ENCODE measurements around the gene PPP1R12A.
A peak's percentile ranks its signal among the peaks of the same experiment; 100 is the strongest.
"Not testable (repeated sequence)": the region's sequence is repeated elsewhere in the genome, so short reads cannot be mapped to it uniquely, and the experiment has no call there.

PPP1R12A gene

DNA sequence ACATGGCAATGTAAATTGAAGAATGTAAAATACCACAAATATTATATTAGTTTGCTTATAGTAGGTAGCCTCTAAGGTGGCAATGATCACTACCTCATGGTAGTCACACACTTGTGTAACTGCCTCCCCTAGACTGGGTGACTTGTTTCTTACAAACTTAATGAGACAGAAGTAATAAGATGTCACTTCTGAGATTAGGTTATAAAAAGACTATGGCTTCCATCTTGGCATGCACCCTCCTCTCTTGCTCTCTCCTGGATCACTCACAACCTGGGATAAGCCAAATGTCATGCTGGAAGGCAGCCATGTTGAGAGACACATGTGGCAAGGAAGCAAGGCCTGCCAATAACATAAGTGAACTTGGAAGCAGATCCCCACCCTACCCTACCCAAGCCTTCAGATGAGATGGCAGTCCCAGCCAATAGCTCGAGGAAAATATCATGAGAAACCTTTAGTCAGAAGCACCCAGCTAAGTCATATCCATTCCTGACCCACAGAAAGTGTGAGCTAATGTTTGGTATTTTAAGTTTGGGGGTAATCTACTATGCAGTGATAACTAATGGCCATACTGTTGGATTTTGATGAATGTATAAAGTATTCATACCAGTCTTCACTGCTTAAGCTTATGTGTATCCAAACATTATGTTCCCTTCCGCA, 43.3 kb downstream of the PPP1R12A start:
- no peak for DNase-seq (ENCODE audit: low read depth)

DNA sequence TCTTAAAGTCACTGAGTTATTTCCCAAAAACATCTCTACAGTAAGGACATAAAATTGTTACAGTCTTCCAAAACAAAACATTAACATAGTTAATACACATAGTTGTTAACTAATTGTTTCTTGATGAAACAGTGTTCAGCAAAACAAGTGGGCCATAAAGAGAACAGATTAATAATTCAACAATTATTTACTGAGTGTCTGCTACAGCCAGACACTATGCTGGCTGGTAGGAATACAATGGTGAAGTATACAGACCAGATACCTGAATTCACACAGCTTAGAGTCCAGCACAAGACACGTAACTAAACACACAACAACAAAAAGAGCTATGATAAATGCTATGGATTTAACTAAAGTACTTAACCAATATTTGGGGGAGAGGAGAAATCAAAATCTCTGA, 47.0 kb downstream of the PPP1R12A start:
- no peak for DNase-seq (ENCODE audit: low read depth)

DNA sequence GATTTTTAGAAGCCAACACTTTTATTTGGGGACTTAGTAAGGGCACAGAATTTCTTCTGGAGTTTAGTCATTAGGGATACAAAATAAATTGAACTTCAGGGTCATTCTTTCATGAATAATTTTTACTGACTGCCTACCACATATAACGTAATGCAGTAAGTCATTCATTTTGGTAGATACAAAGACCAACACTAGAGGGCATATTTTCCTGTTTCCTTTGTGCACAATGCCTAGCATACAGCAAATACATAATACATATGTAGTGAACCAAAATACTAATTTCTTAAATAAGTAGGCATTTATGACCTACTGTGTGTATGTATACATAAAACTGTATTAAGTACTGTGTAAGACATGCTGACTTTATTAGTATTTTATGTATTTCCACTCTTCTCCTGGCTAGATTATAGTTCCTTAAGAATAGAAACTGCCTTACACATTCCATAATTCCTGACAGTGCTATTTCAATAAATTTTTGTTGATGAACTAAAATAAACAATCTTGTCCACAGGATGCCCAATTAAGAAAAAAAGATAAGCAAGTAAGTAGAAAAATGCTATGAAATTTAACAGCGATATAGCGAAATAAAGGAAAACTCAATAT, 47.9 kb downstream of the PPP1R12A start:
- DNase-seq (ENCODE audit: low read depth), result peak; percentile 40

DNA sequence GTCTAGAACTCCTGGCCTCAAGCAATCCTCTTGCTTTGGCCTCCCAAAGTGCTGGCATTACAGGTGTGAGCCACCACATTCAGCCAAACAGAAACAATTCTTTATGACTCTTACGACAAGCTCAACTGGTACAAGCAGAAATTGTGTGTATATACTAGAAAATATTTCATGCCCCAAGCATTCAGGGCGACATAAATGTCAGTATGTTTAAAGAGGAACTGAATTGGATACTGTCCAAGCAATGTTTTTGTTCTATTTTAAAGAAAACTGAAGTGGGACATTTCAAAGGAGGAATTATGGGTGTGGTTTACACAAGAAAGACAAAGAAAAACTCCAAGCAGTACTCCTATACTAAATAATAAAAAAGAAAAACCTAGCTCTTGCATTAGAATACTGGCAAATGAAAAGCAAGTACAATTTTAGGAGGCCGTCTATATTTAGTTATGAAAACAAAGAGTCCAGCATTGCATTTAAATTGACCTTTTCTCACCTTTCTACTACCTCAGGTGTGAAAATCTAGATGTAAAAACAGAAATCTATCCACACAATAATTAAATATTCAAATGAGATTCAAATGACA, 48.9 kb downstream of the PPP1R12A start:
- no peak for DNase-seq (ENCODE audit: low read depth)

DNA sequence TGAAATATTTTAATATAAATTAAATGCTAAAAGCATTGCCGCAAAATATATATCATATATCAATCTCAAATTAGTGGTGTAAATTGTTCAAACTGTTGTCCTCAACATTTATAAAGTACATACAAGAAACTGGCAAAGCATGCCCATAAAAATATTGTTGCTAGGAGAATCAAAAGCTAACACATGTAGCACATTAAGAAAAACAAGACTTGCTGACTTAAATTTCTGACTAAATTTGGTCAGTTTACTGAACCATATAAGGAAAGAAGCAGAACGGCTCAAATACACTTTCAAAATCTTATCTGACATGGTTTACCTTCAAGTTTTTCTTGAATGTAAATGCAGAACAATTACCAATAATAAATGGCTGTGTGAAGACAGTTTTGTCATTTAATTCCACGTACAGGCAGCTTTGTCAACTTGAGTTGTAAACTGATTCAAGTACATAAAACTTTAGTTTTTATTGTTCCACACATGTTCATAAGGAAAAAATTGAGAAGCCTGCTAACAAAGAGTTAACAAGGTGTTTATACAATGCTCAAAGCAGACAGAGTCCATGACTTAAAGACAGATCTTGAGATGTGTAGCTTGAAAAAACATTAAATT, 50.4 kb downstream of the PPP1R12A start:
- DNase-seq (ENCODE audit: low read depth), result no peak

DNA sequence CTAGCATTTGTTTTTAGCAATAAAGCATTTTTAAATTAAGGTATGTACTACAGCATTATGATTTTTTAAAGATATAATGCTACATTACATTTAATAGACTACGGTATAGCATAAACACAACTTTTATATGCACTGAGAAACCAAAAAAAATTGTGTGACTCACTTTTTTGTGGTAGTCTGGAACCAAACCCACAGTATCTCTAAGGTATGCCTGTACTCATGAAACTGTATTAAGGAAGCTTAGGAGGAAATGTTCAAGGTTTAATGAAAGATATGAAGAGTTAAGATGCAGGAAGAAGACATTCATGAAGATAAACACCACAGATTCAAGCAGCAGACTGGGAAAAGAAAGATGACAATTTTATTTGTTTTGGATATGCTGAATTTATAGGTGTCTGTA, 51.7 kb downstream of the PPP1R12A start:
- DNase-seq (ENCODE audit: low read depth), result no peak

DNA sequence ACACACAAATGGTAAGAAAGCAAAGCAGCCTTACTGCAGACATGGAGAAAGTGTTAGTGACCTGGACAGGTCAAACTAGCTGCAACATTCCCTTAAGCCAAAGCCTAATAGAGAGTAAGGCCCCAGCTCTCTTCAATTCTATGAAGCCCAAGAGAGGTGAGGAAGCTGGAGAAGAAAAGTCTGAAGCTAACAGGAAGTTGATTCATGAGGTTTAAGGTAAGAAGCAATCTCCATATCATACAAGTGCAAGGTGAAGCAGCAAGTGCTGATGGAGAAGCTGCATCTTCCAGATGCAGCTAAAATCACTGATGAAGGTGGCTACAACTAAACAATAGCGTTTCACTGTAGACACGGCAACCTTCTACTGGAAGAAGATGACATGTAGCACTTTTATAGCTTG, 53.5 kb downstream of the PPP1R12A start:
- DNase-seq (ENCODE audit: low read depth), result no peak

DNA sequence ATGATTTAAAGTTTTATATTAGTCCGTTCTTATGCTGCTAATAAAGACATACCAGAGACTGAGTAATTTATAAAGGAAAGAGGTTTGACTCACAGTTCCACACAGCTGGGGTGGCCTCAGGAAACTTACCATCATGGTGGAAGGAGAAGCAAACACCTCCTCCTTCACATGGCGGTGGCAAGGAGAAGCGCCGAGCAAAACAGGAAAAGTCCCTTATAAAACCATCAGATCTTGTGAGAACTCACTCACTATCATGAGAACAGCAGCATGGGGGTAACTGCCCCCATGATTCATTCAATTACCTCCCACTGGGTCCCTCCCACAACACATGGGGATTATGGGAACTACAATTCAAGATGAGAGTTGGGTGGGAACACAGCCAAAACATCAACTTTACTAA, 56.4 kb downstream of the PPP1R12A start:
- DNase-seq (ENCODE audit: low read depth), result not testable (repeated sequence)

DNA sequence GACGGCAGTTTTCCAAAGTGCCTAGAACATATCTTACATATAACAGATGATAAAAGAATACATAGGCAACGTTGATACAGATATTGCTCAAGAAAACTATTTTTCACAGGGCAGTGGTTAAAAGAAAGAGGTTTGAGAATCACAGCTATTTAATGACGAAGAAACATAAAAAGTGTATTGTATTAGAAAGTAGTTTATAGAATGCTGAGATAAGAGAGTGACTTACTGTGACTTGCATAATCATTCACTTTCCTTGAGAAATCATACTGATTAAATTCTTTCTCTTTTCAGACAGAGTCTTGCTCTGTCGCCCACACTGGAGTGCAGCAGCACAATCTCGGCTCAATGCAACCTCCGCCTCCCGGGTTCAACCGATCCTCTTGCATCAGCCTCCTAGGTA, 57.7 kb downstream of the PPP1R12A start:
- DNase-seq (ENCODE audit: low read depth), result no peak

DNA sequence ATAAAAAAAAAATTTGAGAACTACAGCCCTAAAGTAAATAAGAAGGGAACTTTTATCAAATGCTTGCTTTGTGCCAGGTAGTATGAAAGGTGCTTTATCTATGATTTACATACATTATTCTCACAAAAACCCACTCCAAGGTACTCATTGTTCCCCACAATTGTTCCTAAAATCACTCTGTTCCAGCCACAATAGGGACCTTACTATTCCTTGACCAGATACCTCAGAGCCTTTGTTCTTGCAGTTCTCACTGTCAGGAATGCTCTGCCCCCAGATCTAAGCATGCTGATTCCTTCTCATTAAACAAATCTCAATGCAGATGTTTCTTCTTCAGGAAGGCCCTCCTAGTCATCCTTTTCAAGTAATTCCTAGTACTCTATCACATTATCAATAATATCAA, 60.2 kb downstream of the PPP1R12A start:
- no peak for DNase-seq (ENCODE audit: low read depth)

DNA sequence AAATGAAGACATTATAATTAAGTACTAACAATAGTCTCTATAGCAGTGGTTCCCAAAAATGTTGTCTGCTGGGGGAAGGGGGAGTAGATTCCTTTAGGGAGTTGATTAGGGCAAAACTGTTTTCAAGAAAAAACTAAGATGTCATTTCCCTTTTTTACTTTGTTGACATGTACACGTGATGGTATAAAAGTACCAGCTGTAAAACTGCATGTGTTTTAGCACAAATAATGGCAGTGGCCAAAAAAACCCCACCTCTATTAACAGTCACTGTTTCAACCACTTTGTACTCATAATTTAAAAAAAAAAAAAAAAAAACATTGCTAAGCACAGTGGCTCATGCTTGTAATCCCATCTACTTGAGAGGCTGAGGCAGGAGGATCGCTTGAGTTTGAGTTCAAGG, 61.7 kb downstream of the PPP1R12A start:
- DNase-seq (ENCODE audit: low read depth), result no peak

DNA sequence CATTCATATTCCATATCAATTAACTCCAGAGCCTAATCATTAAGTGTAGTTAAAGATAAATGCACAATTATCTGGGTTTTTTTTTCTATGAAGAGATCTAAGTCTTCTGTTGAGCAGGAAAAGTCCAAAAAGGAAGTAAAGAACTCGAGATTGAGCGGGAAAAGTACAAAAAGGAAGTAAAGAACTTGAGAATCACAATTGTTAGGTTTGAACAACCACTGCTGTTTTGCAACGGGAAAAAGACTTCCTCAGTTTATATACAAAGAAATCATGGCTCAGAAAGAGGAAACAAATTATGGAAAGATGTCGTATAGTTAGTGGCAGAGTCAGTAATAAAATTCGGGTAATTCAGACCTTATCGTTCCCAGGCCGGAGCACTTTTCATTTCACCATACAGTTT, 63.3 kb downstream of the PPP1R12A start:
- no peak for DNase-seq (ENCODE audit: low read depth)

DNA sequence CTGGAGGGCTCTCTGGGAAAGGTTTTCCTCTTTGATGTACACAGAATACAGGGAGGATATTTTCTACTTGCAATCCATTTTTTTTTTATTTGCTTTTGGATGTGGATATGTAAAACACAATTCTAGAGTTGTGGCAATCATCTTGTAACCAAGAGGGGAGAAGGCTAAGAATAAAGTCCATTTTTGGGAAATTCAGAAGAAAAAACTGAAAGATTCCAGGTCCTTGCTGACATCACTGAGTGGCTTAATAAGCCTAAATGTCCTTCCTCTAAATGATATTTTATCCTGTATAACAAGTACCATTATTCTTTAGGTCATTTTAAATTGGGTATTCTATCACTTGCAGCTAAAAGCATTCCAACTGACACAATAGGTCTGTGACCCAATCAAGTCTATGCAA, 64.0 kb downstream of the PPP1R12A start:
- no peak for DNase-seq (ENCODE audit: low read depth)

DNA sequence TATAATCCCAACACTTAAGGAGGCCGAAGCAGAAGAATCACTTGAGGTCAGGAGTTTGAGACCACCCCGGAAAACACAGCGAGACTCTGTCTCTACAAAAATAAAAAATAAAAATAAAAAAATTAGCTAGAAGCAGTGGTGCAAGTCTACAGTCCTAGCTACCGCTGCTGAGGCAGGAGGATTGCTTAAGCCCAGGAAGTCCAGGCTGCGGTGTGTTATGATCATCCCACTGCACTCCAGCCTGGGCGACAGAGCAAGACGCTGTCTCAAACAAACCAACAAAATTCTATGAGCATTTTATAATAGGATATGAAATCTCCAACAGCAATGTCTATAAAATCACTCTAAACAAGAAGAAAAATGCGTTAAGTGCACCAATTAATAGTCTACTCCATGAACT, 75.3 kb downstream of the PPP1R12A start:
- no peak for DNase-seq (ENCODE audit: low read depth)

DNA sequence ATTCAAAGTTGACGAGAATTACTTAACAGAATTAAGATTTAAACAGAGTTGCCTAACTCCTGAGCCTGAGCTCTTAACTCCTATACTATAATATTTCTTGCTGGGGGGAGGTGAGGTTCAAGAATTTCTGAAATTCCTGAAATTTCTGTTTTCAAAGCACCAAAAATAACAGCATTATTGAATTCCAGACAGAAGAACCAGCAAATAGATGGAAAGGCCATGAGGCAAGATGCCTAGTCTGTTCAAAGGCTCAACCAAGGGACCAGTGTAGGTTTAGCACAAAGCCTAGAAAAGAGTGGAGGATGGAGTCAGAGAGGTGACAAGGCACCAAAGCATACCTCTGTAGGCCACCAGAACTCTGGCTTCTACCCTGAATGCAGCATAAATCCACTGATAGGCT, 76.4 kb downstream of the PPP1R12A start:
- DNase-seq (ENCODE audit: low read depth), result peak; percentile 38

DNA sequence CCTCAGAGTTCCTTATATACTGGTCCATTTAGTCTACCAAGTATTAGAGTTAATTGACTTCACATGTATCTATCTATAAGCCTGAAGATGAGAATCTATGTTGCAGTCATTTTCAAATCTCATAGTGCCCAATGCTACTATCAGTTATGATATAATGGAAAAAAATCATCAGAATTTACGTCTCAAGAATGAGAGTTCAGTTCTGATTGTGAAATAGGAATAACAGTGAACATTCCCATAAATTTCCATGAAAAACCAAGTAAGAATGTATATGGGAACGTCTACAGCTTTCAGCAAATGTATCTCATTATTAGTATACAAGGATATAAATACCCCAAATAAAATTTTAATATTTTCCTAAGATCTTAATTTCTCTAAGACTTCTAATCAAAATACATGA, 77.2 kb downstream of the PPP1R12A start:
- DNase-seq (ENCODE audit: low read depth), result no peak

DNA sequence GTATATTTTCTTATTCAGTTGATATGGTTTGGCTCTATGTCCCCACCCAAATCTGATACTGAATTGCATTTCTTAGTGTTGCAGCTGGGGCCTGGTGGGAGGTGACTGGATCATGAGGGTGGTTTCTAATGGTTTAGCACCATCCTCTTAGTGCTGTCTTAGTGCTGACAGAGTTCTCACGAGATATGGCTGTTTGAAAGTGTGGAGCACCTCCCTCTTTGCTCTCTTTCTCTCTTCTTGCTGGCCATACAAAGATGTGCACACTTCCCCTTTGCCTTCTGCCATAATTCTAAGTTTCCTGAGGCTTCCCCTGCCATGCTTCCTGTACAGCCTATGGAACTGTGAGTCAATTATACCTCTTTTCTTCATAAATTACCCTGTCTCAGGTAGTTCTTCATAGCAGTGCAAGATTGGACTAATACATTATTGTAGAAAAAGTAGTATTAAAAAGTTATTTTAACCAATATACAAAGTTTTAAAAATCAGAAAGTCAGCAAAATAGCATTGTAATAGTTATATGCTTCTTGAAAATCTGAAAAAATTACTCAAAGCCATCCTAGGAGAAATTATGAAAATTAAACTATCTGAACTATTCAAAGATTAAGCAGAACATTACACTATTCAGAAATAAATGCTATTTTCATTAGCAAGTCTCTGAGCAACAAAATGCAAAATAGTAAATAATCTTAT, 84.1 kb downstream of the PPP1R12A start:
- DNase-seq (ENCODE audit: low read depth), result no peak

DNA sequence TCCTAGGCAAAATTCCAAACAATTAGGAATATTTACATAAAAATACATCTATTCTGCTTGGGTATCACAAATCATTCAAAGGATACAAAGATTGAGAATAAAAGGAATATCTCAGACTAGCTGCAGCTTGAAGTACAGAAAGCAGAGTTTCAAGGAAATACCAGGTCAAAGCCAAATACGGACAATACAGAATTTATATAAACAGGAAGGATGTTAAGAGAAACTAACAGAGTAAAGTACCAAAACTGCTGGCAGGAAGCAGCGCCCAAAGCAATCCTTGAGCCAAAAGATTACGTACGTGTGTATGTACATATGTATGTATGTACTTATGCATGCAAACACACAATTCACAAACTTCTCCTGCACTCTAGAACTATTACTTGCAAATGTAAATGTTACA, 86.6 kb downstream of the PPP1R12A start:
- no peak for DNase-seq (ENCODE audit: low read depth)

DNA sequence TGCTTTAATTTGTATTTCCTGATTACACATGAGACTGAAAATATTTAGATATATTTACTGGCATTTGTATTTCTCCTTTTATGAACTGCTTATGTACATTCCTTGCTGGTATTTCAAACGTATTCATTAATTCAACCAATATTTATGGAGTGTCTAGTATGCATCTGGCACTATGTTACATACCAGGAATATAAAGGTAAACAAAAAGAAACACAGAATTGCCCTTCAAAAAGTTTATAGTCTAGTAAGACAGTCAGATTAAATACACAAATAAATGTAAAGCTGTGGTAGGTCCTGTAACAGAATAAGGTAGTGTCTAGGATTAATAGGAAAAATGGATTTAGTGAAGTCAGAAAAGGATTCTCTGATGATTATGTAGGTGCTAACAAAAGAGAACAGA, 87.5 kb downstream of the PPP1R12A start:
- no peak for DNase-seq (ENCODE audit: low read depth)

DNA sequence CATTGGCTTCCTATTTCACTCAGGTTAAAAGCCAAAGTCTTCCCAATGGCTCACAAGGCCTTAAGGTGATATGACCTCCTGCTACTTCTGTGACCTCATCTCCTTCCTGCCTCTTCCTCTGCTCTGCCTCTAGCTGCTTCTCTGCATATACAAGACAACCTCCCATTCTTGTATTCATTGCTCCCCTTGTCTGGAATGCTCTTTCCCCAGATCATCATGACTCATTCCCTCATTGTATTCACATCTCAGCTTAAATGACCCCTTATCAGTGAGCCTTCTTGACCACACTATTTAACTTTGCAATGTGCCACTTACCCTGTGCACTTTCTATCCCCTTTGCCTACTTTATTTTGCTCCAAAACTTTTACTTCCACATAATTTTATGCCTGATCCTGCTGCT, 90.2 kb downstream of the PPP1R12A start:
- DNase-seq (ENCODE audit: low read depth), result peak; percentile 59

DNA sequence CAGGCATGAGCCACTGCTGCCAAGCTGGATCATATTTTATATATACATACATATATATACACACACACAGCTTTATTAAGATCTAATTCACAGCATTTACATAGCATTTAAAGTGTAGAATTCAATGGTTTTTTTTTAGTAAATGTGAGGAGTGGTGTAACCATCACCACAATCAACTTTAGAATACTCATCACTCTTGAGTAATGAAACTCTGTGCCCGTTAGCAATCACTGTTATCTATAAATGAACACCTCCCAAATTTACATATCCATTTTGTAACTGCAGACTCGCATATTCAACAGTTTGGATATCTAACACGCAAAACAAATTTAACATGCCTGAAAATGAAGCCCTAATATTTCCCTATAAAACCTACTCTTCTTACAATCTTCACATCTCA, 90.9 kb downstream of the PPP1R12A start:
- DNase-seq (ENCODE audit: low read depth), result no peak

DNA sequence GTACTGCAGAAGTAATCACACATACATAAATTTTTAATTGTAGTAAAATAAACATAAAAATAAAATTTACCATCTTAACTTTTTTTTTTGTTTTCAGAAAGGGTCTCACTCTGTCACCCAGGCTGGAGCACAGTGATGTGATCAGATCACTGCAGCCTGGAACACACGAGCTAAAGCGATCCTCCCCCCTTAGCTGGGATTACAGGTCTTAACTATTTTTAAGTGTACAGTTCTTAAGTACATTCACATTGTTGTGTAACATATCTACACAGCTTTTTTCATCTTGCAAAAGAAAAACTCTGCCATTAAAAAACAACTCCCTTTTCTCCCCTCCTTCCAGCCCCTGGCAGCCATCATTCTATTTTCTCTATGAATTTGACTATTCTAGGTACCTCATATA, 92.3 kb downstream of the PPP1R12A start:
- no peak for DNase-seq (ENCODE audit: low read depth)

DNA sequence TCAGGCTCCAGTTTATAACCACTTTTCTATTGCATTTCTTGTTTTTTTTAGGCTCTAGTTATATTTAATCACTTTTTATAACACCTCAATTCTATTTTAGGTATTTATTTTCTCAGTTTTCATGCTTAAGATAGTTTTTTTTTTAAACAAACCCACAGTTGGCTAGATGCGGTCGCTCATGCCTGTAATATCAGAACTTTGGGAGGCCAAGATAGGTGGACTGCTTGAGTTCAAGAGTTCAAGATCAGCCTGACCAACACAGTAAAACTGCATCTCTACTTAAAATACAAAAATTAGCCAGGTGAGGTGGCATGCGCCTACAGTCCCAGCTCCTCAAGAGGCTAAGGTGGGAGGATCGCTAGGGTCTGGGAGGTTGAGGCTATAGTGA, 93.0 kb downstream of the PPP1R12A start:
- DNase-seq (ENCODE audit: low read depth), result no peak

Measured in HS-27A (cell line).